HG03045 (cell line): ENCODE measurements around the gene BACE1-AS.

Source experiments
- ATAC-seq: cut with Tn5 transposase; IDR thresholded peaks from one replicate; pipeline ENCODE4 v1.9.1; 2021; ENCODE audit warnings: mild to moderate bottlenecking, moderate library complexity; ENCODE audit not compliant: unreplicated experiment

Gene BACE1-AS

GRCh38 chr11:117289795-117290194, 1.4 kb upstream of the BACE1-AS start:
- ATAC-seq = no peak

DNA sequence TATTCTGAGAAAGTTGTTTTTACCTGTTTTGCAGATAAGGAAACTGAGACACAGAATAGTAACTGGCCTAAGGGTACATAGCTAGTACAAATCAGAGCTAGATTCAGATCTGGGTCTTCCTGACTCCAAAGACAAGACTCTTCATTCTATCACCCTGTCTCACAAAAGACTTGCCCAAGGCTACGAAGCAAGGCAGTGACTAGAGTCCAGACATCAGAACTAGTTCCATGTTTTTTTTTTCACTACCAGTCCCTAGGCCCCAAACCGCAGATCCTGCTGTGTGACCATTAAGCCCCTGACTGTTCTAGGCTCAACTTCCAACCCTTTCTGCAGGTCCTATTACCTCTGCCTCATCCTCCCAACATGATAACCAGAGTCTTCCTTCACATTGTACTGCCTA, 1.5 kb downstream of the BACE1-AS start:
- ATAC-seq = no peak

DNA sequence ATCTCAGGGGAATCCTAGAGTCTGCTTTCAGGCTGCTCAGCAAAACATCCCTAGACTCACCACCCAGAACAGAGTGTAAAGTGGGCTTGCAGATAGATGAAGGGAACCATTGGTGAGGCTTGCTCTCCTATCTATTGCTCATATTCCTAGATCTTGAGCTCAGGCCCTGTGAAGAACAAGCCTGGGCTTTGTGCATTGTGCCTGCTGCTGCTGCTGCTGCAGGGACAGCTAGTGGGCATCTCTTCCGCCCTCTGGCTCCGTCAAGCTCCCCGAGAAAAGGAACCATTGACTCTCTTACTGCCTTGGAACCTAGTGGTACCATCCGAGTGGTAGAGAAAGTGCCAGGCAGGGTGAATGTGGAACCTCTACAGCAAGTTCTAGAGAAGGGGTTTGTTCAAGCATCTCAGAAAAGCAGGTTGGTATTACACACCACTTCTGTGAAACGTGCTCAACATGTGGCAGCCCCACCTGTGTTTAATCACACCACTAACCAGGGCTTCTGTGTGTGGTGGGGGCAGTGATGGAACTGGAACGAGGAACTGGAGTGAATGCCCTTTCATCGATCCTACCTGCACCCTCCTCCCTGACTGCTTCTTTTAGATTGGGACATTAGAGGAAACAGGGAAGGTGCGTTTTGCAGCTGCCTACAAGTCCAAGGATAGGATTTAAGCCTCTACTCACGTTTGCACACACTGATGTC, 4.4 kb downstream of the BACE1-AS start:
- ATAC-seq = no peak

DNA sequence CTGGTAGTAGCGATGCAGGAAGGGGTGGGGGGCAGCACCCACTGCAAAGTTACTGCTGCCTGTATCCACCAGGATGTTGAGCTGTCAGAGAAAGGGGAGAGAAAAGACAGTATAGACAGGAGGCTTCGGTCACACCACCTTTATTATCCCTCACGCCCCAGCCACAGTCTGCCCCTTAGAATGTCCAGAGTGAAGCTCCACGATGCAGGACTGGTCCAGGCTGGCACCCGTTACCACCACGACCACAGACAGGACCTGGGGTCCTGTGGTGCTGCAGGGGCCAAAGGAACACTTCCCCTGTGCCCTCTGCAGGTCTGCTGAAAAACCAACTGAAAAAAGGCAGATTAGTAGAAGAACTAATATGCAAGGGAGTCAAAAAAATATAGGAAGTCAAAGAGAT, 5.7 kb downstream of the BACE1-AS start:
- no peak for ATAC-seq

- ATAC-seq = no peak
These were observed 7.0 kb downstream of the BACE1-AS start for GRCh38 chr11:117298195-117298594.

DNA sequence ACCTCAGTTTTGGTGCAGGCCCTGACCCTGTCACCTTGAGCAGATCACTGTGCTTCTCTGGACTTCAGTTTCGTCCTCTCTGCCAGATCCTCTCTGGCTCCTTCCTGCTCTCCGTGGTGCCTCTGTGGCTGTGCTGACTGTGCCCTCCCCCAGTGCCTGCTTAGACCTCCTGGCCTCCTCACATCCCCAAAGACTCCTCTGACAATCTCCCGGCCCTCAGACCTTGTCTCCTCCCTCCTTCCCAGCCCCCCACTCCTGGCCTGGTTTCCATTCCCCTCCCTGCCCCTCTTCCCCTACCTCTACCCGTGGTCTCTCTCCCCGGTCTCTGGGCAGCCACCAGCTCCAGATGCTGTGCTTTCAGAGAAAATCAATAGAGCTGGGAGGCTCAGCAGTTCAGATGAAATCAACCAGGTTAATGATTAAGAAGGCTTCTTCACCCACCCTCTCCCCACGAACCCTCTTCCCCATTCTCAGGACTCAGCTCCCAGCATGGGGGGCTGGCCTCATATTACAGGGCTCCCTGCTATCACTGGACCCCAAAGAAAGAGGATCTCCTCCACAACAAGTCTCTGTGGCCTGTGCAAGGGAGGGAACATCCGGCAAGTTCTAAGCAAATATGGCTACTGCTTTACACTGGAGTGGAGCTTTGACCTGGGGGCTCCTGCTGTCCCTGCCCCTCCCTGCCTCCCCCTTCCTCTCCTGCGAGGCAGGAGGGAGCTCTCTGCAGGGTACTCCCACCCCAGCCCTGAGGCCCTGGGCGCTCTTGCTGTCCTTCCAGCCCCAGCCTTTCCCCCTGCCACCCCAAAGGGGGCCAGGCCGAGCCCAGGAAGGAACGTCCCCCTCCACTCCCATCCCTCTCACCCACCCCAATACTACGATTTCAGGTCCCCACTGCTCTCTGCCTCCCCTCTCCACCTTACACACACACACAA, 8.5 kb downstream of the BACE1-AS start:
- ATAC-seq = no peak

GRCh38 chr11:117300283-117300663, 9.1 kb downstream of the BACE1-AS start:
- ATAC-seq = no peak

- ATAC-seq = no peak
These were observed 9.6 kb downstream of the BACE1-AS start for GRCh38 chr11:117300773-117301172.

DNA sequence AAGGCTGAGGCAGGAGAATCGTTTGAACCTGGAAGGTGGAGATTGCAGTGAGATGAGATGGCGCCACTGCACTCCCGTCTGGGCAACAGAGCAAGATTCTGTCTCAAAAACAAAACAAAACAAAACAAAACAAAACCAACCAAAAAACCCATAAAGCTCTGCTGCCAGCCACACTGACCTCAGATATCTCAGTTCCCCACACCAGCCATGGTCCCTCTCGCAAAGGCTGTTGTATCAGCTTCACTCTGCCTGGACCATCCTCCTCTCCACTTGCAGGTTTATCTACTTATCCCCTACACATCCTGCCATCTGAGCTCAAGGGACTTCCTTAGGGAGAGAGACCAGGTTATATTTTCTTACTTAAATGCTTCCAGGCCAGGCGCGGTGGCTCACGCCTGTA, 11.1 kb downstream of the BACE1-AS start:
- no peak for ATAC-seq

DNA sequence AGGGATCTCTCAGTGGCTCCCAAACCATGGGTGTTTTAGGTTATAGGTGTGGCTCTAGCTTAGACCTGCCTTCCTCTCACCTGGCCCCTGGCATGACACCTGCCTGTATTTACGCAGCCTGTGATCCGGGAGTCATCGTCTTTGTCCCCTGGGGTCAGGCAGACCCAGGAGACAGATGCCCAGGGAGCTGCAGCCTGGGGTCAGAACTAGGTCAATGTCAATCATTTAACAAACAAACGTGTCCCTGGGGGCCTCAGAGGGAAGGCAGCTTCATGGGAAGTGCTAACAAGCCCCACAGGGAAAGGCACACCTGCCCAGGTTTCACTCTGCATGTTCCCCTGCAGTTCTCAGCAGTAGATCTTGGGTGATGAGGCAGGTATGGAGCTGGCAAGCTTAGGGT, 12.0 kb downstream of the BACE1-AS start:
- no peak for ATAC-seq

DNA sequence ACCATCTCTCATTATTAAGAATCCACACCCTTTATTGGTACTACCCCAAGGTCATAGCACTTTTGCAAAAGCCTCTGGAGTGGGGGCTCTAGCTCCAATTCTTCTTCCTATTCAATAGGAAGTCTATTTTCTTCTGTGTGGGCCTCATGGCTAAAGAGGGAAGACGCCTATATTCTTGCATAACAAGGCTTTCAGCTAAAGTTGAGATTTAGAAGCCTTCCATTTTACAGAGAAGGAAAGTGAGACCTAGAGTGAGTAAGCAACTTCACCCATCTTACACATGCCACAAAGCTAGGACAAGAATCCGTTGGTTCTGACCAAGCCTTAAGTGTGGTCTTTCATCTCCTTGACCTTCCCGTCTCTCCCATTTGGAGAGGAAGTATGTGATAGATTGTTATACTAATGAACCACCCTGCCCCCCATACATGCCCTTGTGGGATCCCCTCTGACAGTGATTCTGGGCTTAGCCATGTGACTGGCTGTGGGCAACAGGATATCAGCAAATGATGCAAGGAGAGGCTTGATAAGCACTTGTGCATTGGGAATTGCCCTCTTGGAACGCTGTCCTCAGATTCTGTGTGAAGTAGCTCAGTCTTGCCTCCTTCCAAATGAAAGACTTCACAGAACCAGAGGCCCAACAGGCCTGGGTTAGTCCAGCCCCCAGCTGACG, 12.6 kb downstream of the BACE1-AS start:
- no peak for ATAC-seq

DNA sequence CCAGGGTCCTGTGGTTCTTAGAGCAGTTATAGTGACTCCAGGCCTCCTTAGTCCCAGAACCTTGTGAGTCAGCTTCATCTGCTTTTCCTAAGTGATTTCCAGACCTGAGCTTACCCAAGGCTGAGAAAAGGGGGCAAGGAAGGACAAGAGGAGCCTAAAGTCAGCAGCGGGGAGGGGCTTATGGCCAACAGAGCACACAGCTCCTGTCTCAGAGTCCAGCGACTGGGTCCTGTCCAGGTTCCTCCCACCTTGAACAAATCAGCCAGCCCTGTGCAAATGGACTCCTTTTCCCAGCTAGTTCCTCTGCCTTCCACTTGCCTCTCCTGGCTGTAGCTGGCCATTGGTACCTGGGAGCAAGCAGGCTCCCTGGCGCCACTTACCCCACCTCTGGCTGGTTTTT, 14.0 kb downstream of the BACE1-AS start:
- ATAC-seq = no peak

DNA sequence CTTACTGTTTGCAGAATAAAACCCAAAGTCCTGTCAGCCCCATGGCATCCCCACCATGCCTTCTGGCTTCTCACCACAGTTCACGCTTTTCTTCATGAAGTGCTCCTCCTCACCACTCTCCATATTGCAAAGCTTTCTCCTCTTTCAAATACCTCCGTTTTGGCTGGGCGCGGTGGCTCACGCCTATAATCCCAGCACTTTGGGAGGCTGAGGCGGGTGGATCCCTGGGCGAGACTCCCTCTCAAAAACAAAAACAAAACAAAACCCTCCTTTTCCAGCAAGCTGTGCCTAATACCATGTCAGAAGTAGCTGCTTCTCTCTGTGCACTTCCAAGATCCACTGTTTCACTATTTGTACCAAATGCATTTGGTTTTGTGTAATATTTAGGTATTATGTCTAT, 18.2 kb downstream of the BACE1-AS start:
- no peak for ATAC-seq

- ATAC-seq = no peak
These were observed 21.9 kb downstream of the BACE1-AS start for GRCh38 chr11:117313091-117313490.

GRCh38 chr11:117313828-117314768, 23.0 kb downstream of the BACE1-AS start:
- no peak for ATAC-seq

GRCh38 chr11:117314840-117315239, 23.7 kb downstream of the BACE1-AS start:
- ATAC-seq = no peak

DNA sequence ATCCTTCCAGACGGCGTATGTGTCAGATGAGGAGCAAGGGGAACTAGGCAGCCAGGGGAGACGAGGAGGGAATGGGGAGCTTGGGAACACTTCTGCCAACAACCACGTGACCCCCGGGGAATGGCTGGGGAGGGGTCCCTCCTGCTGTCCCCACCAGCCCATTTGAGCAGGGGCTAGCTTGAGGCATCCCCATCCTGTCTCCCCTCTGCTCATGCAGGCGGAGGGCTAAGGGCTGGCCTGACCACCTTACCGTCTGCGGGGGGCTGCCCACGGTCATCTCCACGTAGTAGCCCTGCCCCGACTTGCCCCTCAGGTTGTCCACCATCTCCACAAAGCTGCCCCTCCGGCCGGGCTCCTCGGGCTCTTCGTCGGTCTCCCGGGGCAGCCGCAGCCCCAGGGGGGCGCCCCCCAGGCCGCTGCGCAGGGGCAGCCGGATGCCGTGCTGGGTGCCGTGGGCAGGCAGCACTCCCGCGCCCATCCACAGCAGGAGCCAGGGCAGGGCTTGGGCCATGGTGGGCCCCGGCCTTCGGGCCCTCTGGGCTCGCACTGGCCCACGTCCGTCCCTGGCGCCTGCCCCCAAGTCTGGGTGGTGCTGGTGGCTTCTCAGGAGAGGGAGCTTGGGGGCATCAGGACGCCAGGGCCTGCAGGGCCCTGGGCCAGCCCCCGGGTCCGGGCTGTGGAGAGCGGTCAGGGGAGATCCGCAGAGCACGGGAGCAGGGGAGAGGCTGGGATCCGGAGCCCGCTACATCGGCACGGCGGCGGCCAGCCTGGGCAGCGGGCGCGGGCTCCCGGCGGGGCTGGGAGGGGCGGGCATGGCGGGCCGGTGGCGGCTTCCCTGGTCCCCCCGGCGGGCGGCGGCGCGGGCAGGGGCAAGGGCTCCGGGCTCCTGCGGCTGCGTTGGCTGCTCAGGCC, 24.4 kb downstream of the BACE1-AS start:
- no peak for ATAC-seq

- ATAC-seq = no peak
These were observed 25.2 kb downstream of the BACE1-AS start, which contains the start of gene BACE1 for GRCh38 chr11:117316197-117316961. Gene BACE1, minus strand, starts transcription at chr11:117316256. Its CDS starts 461 bp downstream, at chr11:117315795.

GRCh38 chr11:117318738-117319137, 27.6 kb downstream of the BACE1-AS start:
- no peak for ATAC-seq
